Embryonic facial prominence (tissue), 1 donor: ENCODE data around the gene AMN1.

Source experiments
- DNase-seq: peaks from one replicate; pipeline ENCODE4 v3.0.0-alpha.2; 2016; ENCODE audit errors: extremely low spot score

Gene AMN1

DNA sequence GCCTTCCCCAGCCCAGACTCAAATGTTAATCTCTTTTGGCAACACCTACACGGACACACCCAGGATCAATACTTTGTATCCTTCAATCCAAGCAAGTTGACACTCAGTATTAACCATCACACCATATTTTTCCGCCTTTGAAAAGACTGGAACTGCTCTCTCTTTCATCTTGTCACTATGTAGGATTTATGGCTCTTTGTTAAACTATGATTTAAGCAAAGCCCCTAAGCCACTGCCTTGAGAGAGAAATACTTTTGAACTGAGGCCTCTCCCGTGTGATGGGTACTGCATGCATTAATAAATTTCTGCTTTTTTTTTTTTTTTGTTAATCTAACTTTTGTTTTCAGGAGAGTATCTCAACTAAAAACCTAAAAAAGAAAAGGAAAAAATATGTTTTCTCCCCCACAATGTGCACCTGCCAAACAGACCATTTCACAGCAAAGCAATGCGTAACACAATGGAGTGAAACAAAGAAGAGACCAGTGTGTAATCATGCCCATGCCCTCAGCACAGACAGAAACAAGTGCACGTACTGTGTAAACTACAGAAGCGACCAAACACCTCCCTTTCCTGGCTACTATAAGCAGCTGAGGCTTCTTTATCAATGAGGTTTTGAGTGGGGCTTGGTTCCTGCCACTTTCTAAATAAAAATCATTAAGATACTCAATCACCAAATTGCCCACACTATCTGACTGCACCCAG lies 97.6 kb downstream of the AMN1 start:
- no peak for DNase-seq

DNA sequence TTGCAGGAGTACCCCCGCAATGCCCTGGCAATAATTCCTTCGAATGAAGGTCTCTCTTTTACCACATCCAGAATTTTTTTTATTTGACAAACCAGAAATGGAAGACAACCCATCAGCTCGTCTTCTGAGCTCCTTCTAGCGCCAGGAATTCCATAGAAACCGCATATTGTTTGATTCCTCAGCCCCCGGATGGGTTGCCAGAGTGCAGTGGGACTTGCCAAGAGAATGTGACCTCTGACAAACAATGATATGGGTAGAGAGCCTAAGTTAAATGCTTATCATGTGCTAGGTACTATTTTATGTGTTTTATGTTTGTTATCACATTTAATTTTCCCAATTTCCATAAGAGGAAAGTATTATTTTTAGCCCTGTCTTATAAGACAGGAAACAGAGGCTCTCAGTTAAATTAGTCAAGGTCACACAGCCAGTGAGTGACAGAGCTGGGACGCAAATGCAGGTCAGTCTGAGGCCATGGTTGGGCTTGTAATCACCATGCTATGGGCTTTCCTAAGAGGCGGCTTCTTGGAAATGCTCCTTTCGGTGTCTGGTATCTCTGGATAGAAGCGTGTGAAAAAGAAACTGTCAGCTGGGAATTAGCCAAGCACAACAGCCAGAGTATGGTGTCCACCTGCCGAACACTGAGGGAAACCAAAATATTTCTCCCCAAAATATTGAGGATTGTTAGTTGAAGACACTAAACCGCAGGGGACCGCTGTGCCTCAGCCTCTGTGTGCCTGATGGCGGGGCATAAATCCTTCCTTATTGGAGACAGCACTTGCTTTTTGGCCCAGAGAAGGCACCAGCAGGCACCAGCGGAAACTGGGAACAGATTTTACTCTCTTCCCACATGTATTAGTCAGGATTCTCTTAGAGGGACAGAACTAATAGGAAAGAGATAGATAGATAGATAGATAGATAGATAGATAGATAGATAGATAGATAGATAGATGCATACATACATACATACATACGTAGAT lies 98.8 kb downstream of the AMN1 start:
- DNase-seq, result no peak

DNA sequence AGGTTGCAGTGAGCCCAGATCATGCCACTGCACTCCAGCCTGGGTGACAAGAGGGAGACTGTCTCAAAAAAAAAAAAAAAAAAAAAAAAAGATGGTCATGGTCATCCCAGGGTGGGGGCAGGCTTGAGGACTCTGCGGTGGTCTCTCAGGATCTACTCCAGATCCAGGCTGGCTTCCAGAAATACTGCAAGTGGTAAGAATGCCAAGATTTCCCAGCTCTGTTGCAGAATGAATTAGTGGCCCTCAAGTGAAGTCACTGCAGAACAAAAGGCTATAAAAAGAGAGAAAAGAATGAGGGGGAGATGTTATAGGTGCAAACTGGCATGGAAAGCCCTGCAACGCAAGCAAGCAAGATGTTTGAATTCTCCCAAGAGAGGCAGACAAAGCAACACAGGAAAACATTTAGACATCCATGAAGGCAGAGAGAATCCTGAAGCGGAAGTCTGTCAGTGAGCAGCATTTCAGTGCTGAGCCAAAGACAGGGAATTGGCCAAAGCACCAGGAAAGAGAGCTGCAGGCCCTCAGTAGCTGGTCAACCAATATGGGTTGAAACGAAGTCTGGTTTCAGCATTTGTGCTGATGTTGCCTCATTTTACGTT lies 101.3 kb downstream of the AMN1 start:
- DNase-seq, result no peak

DNA sequence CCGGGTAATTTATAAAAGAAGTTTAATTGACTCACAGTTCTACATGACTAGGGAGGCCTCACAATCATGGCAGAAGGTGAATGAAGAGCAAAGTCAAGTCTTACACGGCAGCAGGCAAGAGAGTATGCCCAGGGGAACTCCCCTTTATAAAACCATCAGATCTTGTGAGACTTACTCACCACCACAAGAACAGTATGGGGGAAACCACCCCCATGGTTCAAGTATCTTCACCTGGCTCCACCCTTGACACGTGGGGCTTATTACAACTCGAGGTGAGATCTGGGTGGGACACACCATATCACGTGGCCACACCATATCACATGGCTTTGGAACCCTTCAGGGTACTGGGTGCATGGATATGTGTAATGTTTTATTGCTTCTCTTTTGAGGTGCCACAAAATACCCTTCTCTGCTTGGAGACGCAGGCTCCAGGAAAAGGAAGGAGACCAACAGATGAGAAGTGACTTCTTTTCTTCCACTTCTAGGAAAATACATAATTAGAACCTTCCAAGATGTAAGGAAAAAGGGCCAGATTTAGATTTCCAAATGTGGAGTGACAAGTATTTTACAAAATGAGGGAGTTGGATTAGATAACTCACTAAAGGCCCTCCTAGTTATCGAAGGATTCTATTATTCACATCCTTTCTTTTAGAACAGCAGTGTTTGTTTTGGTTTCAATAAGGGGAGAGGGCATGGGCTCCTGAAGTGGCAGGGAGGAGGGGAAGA lies 102.4 kb downstream of the AMN1 start:
- no peak for DNase-seq

DNA sequence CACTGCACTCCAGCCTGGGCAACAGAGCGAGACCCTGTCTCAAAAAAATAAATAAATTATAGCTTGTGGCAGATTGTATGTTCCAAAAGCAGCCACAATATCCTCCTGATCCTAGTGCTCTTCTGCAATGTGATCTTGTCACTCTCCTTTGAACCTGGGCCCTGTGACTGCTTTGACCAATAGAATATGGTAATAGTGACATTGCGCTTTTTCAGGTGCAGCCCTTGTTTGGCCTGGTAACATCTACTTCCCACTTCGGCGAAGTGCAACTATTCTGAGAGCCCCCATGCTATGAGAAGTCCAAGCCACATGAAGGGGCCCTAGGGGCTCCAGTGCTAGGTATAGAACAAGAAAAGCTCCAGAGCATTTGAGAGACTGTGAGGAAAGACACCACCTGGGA lies 106.8 kb downstream of the AMN1 start:
- DNase-seq, result no peak
